Activated T-cell treated with anti-CD3 and anti-CD28 coated beads, Interleukin-2, amount 50 U/mL, for 72 hours (primary cell): ENCODE data around the gene CCDC102A. TPM values are rescaled to one million over a fixed set of nuclear protein-coding genes. Genes with fewer than 3 reads are reported as not detected.

ENCODE experiments used
- ATAC-seq, 2 donors: fragments of 150-1000 bp; cut with Tn5 transposase; replicated peaks in 1 of 2; 2 replicates each; pipeline ENCODE4 v1.10.0; 2021; ENCODE audit warnings: moderate library complexity in 2 of 2, mild to moderate bottlenecking in 1 of 2
- DNase-seq, 2 donors: peaks; one replicate each; pipeline ENCODE4 v3.0.0; 2021 to 2022; ENCODE audit warnings: mixed read lengths in 1 of 2
- H3K27ac Mint-ChIP-seq: one replicate; pipeline ENCODE4 v1.8.0; 2022; ENCODE audit warnings: mild to moderate bottlenecking, moderate library complexity, mixed read lengths
- H3K27me3 Mint-ChIP-seq: one replicate; pipeline ENCODE4 v1.8.0; 2022; ENCODE audit warnings: low read depth, mixed read lengths
- H3K36me3 Mint-ChIP-seq, 2 donors: one replicate each; pipeline ENCODE4 v1.8.0; 2022; ENCODE audit warnings: mixed read lengths in 2 of 2, mild to moderate bottlenecking in 1 of 2; ENCODE audit not compliant: insufficient read depth in 2 of 2
- H3K4me1 Mint-ChIP-seq: one replicate; pipeline ENCODE4 v1.8.0; 2022; ENCODE audit warnings: low read depth, mixed read lengths
- H3K4me3 Mint-ChIP-seq, 2 donors: one replicate each; pipeline ENCODE4 v1.8.0; 2022; ENCODE audit warnings: mild to moderate bottlenecking in 2 of 2, mixed read lengths in 2 of 2, moderate library complexity in 2 of 2
- H3K9me3 Mint-ChIP-seq, 2 donors: one replicate each; pipeline ENCODE4 v1.8.0; 2022; ENCODE audit warnings: mixed read lengths in 2 of 2
- total RNA-seq, 2 donors: library from RNA; stranded (reverse); gene quantifications; one replicate each; pipeline ENCODE4 v1.2.3, GENCODE V29; 2022

The CCDC102A gene
- total RNA-seq, 2 donors from 2014 or later, result 8.1 to 14.6 TPM

DNA sequence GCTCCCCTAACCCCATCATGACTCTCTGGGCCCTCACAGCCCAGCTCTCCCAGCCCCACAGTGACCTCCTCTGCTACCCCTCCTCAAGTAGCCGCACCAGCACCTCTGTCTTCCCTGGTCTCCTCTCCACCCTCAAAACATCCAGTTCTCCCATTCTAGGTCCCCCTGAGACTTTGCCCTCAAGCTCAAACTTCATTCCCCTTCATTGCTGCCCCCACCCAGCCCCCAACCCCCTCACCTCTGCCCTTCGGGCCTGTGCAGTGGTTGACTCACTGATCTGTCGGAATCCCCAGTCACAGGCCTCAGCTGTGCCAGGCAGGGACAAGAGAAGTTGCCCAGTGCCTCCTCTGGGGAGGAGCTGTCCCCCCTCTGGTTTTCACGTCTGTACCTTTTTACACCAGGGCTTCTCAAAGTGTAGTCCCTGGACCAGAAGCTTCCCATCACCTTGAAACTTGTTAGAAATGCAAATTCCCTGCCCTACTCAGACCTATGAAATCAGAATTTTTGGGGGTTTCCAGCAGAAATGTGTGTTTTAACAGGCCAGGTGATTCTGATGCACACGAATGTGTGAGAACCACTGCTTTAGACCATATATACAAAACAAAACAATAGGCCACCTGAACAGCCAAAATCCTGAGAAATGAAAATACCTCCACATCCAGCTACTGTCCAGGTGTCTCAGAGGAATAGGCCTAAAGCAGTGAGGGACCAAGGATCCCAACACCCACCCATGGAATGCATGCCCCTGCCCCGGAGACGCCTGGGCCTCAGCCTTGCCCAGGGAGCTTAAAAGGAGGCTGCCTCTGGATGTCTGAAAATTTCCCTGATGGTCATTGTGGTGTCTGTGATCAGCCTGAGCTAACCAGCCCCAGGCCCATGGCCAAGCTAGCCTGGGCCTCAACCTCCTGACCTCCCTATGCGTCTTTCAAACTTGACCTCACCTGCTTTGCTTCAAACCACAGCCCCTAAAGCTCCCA, 49.2 kb downstream of the CCDC102A start:
- ATAC-seq (peak; percentile 5 to 19), DNase-seq (peak in 1 of 2 donors; percentile 19)
- H3K36me3 Mint-ChIP-seq, result no peaks in the 10 kb centered on the region
- H3K4me3 Mint-ChIP-seq, result peak overlapping the region; percentile 89
- peak overlapping the region; percentile 49 for H3K27ac Mint-ChIP-seq
- H3K27me3 Mint-ChIP-seq, result no peaks in the 10 kb centered on the region
- H3K9me3 Mint-ChIP-seq, result no peaks in the 10 kb centered on the region
- H3K4me1 Mint-ChIP-seq, result peaks cover 28% of the 10 kb centered on the region

DNA sequence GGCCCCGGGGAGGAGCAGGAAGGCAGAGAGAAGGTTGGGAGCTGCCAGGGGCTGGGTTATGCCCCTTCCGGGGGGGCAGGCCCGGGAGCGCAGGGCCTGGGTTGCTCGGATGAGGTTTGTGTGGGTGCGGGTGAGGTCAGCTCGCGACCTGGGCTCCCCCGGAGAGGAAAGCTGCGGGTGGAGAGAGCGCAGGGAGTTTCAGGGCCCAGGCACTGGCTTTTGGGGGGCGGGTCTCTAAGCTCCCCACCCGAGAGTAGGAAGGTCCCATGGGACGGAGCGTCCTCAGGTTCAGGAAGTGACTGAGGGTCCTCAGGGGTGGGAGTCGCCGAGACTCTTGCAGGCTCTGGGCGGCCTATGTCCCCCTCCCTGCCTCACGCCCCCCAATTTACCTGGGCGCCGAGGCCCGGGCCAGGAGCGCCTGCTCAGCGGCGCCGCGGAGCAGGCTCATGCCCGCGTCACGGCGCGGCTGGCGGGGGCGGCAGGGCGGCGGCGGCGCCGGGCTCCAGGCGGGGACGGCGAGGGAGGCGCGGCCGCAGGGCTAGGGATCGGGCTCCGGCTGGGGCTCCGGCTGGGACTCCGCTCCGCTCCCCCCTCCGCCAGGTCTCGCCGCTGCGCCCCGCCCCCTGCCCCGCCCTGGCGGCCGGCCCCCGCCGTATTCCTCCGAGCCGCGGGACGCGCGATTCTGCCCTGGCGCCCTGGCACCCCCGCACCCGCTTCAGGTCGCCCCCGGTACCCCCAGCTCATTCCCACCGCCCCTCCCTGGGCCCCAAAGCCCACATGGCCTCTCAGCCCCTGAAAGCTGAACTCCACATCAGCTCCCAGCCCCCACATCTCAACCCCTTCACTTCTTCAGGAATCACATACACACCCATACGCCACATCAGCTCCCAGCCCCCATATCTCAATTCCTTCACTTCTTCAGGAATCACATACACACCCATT, 50.2 kb downstream of the CCDC102A start, which contains the start of gene DOK4:
TSS of gene DOK4 (minus strand) at position 578 of the 942 bp plus-strand sequence. CDS start 6,986 bp downstream, outside the sequence.
- DNase-seq, result peak; percentile 87
- Mint-ChIP-seq H3K36me3 (no peaks in the 10 kb centered on the region), H3K27ac (peak within 1 kb of the TSS; percentile 49), H3K9me3 (no peaks in the 10 kb centered on the region), H3K4me1 (peaks cover 28% of the 10 kb centered on the region), H3K4me3 (peak within 1 kb of the TSS; percentile 89), H3K27me3 (no peaks in the 10 kb centered on the region)
- ATAC-seq, result peak; percentile 94 to 96

DNA sequence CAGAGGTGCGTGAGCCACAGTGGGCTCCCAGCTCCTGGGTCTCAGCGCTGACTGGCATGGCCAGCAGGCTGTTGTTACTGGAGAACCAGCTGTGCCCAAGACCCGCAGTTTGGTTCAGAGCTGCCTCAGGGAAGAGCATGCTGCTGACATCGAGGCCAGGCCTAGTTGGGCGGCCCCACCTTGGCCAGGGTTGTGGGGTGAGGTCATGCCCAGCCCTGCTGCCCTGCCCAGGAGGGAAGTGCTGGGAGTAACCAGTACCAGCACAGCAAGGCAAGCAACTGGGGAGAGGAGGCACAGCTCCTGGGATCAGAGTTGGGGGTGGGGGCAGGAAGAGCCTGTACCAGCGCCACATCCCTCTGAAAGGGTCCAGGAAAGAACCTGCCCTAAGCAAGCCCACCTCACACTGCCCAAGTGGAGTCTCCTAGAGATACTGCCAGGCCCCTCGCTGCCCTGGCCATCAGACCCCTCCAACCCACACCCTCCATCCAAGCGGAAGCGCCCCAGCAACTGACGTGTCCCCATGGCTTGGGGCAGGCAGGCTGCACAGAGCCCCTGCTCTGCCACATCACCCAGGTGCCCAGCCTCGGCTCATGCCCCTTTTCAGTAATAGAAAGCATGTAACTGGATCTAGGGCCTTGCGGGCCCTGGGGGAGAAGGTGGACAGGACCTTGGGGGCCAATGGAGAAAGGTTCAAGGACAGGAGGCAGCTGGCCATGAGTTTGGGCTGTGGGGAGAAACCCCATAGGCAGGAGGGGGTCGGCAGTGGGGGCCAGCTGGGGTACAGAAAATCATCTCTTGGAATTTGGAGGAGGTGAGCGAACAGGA, 51.1 kb downstream of the CCDC102A start:
- no peak for DNase-seq
- no peak for ATAC-seq
- H3K4me3 Mint-ChIP-seq, result peak overlapping the region; percentile 82 to 88
- H3K27me3 Mint-ChIP-seq, result no peaks in the 10 kb centered on the region
- no peaks in the 10 kb centered on the region for H3K36me3 Mint-ChIP-seq
- H3K27ac Mint-ChIP-seq, result peak overlapping the region; percentile 5
- peaks cover 28% of the 10 kb centered on the region for H3K4me1 Mint-ChIP-seq
- H3K9me3 Mint-ChIP-seq, result no peaks in the 10 kb centered on the region

DNA sequence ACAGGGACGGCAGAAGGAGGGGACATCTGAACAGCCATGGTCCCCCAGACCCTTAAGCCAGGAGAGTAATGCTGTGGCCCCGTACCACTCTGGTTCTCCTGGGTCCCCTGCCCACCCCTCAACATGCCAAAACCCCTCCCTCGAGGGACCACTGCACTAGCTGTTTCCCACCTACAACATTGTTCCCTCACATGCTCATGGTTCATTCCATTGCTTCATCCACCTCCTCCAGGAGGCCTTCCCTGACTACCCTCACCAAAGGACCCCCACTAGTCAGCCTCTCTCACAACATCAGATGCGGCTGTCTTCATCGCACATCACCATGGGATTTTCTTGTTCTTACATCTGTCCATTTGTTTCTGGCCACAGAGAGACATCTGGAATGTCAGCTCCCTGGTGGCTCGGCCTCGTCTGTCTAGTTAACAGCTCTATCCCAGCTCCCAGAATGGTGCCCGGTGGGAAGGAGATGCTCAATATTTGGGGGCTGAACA, 51.8 kb downstream of the CCDC102A start:
- no peak overlapping the region for H3K27ac Mint-ChIP-seq
- H3K4me3 Mint-ChIP-seq, result peak overlapping the region in 1 of 2 donors; percentile 88
- no peaks in the 10 kb centered on the region for H3K36me3 Mint-ChIP-seq
- ATAC-seq, result no peak
- H3K27me3 Mint-ChIP-seq, result no peaks in the 10 kb centered on the region
- H3K9me3 Mint-ChIP-seq, result no peaks in the 10 kb centered on the region
- peaks cover 28% of the 10 kb centered on the region for H3K4me1 Mint-ChIP-seq
- DNase-seq, result no peak

DNA sequence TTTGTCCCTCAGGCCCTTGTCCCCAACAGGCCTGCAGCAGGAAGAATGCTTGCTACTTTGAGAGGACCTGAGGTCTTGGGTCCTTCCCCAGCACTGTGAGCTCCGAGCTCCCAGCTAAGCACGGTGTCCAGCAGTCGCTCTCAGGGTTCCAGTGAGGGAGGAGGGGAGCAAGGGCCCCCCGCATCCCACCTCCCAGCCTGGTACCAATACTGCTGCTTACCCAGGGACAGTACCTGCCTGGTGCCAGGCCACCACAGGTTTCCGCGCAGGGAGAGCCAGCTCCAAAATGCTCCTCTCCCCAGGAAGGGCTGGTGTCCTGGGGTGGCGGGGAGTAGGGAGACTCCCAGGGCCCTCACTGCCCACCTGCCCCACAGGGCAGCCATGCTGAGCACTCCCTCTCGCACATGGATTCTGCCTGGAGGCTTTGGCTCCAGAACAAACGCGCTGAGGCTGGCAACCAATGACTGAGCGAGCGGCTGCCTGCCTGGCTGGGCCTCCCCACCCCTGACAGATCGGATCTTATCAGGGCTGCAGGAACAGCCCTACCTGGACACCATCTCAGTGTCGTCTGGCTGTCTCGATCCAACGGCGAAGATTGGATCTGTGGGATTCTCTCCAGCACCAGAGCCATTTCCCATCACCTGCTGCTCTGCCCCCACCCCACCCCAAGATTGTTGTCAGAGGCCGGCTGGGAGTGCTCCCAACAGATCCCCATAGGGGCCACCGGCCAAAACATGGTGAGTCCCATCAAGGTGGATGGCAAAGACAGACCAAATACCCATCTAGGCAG, 52.5 kb downstream of the CCDC102A start:
- ATAC-seq (no peak), DNase-seq (no peak)
- no peaks in the 10 kb centered on the region for H3K9me3 Mint-ChIP-seq
- peaks cover 28% of the 10 kb centered on the region for H3K4me1 Mint-ChIP-seq
- H3K27ac Mint-ChIP-seq, result no peak overlapping the region
- H3K4me3 Mint-ChIP-seq, result no peak overlapping the region
- no peaks in the 10 kb centered on the region for H3K36me3 Mint-ChIP-seq
- H3K27me3 Mint-ChIP-seq, result no peaks in the 10 kb centered on the region

DNA sequence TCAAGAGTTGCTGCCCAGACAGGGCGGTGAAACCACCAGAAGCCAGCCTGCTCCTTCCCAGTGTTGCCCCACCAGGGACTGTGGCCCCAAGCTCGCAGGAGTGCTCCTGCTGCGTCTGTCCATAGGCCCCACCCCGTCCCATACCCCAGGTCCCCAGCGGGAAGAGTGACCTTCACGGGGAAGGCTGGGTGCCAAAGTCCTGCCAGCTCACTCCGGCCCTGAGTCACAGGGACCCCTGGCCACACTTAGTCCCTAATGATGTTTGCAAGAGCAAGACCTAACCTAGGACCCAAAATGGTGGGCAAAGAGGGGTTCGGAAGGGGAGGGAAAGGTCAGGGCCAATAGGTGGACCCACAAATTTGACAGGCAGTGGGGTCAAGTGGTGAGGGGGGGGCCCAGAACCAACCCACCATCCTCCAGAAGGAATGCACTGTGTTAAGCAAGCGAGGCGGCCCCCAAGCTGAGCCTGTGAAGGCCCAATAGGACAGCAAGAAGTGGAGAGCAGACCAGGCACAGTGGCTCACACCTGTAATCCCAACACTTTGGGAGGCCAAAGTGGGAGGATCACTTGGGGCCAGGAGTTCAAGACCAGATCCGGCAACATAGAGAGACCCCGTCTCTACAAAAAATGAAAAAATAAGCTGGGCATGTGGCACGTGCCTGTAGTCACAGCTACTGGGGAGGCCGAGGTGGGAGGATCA, 53.4 kb downstream of the CCDC102A start:
- DNase-seq, result no peak
- Mint-ChIP-seq H3K9me3 (no peaks in the 10 kb centered on the region), H3K4me3 (no peak overlapping the region), H3K36me3 (no peaks in the 10 kb centered on the region), H3K4me1 (peaks cover 28% of the 10 kb centered on the region), H3K27ac (no peak overlapping the region), H3K27me3 (no peaks in the 10 kb centered on the region)
- no peak for ATAC-seq

DNA sequence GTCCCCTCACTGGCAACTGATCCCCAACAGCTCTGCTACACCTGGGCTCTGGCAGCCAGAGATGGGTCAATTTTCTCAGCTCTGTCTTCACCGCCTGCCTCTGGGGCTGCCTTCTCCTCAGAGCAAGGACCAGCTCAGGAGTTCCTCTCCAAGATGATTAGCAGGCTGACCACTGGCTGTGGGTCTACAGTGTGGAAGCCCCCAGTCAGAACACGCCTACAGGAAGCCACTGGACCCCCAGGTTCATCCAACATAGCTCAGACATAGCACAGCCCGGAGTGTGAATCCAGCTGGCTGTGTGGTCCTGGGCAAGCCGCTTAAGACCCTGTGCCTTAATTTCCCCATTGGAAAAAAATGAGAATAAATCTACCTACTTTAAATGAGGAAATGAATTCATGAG, 55.0 kb downstream of the CCDC102A start:
- DNase-seq, result no peak
- ATAC-seq, result no peak
- peaks cover 21% of the 10 kb centered on the region for H3K4me1 Mint-ChIP-seq
- no peak overlapping the region for H3K27ac Mint-ChIP-seq
- H3K27me3 Mint-ChIP-seq, result no peaks in the 10 kb centered on the region
- no peaks in the 10 kb centered on the region for H3K9me3 Mint-ChIP-seq
- no peaks in the 10 kb centered on the region for H3K36me3 Mint-ChIP-seq
- H3K4me3 Mint-ChIP-seq, result no peak overlapping the region

DNA sequence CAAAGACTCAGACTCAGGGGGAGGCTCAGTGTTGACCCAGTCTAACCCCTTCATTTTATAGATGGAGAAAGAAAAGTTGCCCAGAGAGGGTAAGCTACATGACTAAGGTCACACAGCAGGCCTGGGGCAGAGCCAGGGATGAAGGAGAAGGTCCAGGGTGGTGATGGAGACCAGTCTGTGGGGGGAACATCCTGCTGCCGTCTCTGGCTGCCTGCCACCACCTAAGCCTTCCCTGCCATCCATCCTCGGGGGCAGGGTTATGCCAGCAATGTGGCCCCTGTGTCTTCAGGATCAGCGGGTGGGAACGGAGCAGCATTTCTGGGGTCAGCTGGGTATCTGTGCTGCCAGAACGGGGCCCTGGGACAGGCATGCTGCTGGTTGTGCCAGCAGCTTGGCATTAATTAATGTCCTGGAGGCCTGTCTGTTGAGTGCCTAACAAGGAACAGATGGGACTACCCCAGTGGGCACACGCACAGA, 55.6 kb downstream of the CCDC102A start:
- H3K9me3 Mint-ChIP-seq, result no peaks in the 10 kb centered on the region
- no peak overlapping the region for H3K4me3 Mint-ChIP-seq
- ATAC-seq (no peak), DNase-seq (no peak)
- H3K27ac Mint-ChIP-seq, result no peak overlapping the region
- peaks cover 24% of the 10 kb centered on the region for H3K4me1 Mint-ChIP-seq
- no peaks in the 10 kb centered on the region for H3K36me3 Mint-ChIP-seq
- no peaks in the 10 kb centered on the region for H3K27me3 Mint-ChIP-seq

DNA sequence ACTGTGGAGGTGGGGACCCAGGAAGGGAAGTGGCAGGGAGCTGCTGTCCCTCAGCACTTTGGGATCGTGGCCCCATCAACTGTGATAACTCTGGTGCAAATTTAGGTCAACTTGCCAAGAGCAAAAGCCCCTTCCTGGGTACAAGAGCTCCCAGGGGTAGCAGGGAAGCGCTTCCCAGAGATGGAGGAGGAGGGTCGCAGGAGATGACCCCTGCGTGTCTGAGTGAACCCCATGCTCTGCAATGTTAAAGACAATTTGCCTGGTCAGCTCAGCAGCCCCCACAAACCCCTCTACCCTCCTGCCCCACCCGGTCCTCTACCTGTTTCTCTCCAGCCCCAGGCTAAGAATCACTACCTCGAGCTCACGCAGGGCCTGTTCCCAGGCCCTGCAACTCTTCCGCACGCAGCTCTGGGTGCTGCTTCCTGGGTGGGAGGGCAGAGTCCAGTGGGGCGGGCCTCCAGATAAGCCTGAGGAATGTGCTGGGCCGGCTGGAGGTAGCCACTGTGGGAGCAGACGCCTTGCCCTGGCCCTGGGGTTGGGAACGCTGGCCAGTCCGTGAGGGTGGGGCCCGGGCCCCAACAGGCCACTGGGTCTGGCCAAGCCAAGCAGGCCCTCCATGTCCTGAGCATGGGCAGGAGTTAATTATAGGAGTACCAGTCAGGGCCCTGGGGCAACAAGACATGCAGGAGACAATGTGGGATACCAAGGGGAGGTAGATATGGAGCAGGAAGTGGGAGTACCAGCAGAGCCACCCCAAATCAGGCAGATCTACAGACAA, 56.2 kb downstream of the CCDC102A start:
- Mint-ChIP-seq H3K27me3 (no peaks in the 10 kb centered on the region), H3K4me3 (no peak overlapping the region), H3K36me3 (no peaks in the 10 kb centered on the region), H3K27ac (no peak overlapping the region), H3K4me1 (peaks cover 23% of the 10 kb centered on the region), H3K9me3 (no peaks in the 10 kb centered on the region)
- ATAC-seq, result no peak
- no peak for DNase-seq

DNA sequence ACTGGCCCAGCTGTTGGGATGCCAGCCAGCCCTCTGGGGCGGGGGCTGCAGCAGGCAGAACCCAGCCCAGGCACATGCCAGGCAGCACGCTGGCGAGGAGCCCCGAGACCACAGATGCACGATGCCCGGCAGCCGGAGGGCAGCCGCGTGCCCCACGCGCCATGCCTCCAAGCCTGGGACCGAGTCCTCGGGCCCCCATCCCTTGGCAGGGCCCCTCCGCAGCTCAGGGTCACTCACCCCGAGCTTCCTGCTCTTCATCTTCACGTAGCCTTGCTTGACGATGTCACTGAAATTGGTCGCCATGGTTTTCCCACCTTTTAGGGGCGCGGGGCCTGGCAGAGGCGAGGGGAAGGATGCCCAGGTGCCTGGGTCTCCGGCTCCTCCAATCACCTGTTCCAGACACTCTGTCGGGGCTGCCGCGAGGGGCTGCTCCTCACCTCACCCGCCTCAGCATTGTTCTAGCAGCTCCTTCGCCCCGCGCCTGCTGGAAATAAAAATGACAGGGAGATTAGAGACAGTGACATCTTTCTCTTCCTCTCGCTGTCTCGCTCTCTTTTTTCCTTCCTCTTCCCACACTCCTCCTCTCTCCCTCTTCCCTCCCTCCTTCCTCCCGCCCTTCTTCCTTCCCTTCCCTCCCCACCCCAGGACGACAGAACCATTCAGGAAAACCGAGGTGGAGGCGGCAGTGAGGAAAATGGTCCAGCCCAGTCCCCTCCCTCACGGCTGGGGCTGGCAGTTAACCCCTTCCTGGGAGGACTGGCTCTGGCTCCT, 57.0 kb downstream of the CCDC102A start:
- H3K4me3 Mint-ChIP-seq, result no peak overlapping the region
- DNase-seq, result no peak
- H3K36me3 Mint-ChIP-seq, result no peaks in the 10 kb centered on the region
- ATAC-seq, result no peak
- no peak overlapping the region for H3K27ac Mint-ChIP-seq
- peaks cover 23% of the 10 kb centered on the region for H3K4me1 Mint-ChIP-seq
- H3K9me3 Mint-ChIP-seq, result no peaks in the 10 kb centered on the region
- H3K27me3 Mint-ChIP-seq, result no peaks in the 10 kb centered on the region
